GM21526 (cell line): ENCODE data around the gene UBAP1.
"Not testable (repeated sequence)": the region's sequence is repeated elsewhere in the genome, so short reads cannot be mapped to it uniquely, and the experiment has no call there.

Experiments
- ATAC-seq: cut with Tn5 transposase; IDR thresholded peaks from one replicate; pipeline ENCODE4 v1.9.1; 2021; ENCODE audit warnings: moderate library complexity; ENCODE audit not compliant: unreplicated experiment, low FRiP score

UBAP1 gene

DNA sequence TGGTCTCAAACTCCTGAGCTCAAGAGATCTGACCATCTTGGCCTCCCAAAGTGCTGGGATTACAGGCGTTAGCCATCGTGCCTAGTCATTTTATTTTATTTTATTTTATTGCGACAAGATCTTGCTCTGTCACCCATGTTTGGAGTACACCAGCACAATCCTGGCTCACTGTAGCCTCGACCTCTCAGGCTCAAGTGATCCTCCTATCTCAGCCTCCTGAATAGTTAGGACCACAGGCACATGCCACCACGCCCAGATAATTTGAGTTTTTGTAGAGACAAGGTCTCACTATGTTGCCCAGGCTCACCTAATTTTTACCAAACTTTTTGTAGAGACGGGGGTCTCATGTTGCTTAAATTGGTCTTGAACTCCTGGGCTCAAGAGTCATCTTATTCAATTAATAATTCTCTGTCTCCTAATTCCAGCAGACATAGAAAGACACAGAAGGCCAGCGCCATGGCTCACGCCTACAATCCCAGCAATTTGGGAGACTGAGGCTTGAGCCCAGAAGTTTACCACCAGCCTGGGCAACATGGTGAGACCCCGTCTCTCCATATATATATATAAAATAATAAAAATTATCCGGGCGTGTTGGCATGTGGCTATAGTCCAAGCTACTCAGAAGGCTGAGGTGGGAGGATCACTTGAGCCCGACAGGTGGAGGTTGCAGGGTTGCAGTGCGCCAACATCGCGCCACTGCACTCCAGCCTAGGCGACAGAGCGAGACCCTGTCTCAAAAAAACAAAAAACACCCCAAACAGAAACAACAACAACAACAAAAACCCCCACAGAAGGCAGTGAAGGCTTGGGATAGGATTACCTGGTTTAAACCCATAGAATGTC lies 1.0 kb upstream of the UBAP1 start:
- ATAC-seq = no peak

DNA sequence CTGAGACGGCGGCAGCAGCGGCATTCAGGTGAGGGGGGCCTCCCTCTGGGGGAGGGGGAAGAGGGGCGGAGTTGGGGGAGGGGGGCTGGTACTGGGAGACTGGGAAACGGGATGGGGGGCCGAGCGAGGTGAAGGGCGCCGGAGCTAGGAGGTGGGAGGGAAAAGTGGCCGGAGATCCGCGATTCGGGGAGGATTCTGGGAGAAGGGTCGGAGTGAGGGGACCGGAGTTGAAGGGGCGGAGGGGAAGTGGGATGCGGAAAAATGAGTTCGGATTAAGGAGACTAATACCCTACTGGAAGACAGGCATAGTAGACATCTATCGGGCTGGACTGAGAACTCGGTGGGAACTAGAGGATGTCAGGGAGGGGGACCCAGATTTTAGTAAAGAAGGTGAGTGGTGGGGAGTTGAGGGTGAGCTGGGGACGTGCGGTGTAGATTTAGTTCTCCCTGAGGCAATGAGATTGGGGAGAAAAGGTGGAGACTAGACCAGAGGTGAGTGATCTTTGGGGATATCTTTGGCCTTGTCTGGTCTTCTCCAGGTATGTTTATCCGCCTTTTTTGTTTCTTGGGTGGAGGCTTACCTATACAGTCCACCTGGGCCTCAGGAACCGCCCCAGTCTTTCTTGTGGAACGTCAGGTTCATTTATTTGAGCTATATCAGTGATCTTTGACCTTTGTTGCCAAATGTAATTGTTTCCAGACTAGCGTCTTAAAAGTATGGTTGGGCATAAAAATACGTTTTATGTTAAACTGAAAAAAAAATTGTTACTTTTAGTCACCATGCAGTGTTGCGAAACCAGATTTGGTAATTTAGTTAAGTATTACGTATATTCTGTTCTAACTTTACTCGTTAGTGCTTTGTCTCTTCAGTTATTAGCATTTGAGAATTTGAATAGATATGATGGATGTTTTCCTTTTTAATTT lies 632 bp downstream of the UBAP1 start:
- ATAC-seq = no peak

DNA sequence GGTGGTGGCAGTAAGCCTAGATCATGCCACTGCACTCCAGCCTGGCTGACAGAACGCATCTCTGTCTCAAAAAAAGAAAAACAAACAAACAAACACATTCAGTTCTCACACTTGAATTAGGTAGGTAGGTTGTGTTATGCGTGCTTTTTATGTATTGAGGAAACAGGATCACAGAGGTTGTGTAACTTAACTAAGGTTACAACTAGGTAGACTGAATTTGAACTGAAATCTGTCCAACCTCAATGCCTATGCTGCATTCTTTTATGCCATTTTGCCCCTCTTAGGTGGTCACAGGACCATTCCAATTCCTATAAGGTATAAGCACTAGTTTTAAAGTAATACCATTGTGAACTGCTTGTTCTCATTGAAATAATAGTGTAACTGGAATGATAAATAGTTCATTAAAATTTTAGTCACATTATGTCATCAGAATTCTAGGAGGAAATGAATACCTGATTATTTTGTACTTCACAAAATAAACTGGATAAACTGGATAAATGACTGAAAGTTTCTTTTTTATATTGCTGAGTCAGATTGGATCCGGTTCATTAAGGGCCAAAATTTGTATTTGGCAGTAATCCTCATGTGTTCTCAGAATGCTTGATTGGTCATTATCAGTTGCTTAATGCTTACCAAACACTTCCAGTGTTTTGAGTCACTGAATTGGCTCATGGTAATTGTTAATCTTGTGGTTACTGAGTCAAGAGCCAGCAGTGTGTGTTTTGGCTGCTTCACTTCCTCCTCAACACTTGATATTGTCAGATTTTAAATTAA lies 7.1 kb downstream of the UBAP1 start:
- no peak for ATAC-seq

DNA sequence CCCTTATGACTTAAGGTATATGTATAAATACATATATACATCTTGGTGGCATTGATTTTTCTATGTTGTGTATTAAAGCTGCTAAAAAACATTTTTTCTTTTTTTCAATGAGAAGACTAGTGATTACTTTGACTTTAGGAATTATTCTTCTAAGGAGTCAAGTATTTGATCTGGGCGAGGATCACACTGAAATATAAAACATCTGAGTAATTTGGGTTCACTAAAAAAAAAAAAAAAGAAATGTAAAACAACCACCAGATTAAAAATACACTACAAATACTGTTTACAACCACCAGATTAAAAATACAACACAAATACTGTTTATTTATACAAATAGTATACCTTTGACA lies 9.0 kb downstream of the UBAP1 start:
- ATAC-seq = no peak

DNA sequence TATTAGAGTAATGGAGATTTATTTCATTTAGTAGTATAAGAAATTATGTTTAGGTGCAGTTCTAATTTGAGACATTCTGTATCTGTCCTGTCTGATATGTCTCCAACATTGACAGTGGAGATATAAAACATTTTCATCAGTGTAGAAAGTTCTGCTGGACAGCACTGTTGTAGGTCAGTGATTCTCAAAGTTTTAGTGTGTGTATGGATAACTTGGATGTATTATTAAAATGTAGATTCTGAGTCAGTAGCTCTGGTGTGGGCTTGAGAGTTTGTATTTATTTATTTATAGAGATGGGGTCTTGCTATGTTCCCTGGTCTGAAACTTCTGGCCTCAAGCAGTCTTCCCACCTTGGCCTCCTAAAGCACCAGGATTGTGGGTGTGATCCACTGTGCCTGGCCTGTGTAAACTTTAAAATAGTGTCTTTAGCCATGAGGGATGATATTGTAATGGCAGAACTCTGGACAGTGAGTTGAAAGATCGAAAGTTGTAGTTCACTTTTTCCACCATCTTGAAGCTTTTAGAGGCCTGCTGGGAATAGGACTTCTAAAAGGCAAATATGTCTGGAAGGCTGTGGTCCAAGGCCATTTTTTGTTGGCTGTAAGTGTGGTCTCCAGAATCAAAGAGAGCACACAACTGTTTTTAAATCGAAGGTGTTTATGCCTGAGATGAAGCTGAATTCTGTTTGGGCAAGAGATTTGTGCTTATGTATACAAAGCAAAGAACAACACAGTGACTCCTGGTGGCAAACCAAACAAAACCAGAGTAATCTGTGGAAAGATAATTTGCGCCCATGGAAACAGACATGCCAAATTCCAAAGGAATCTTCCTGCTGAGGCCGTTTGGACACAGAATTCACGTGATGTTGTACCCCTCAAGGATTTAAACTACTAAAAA lies 12.4 kb downstream of the UBAP1 start:
- ATAC-seq = no peak

DNA sequence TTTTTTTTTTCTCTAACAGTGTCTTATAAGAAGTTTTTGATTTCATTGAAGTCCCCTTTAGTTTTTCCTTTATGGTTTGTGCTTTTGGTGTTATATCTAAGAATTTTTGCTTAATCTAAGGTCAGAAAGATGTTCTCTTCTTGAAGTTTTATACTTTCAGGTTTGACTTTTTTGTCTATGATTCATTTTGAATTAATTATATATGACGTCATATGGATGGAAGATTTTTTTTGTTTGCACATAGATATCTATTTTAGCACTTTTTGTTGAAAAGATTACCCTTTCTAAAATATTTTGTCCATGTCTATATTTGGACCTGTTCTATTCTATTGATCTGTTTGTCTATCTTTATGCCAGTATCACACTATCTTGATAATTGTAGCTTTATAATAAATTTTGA lies 16.3 kb downstream of the UBAP1 start:
- no peak for ATAC-seq

DNA sequence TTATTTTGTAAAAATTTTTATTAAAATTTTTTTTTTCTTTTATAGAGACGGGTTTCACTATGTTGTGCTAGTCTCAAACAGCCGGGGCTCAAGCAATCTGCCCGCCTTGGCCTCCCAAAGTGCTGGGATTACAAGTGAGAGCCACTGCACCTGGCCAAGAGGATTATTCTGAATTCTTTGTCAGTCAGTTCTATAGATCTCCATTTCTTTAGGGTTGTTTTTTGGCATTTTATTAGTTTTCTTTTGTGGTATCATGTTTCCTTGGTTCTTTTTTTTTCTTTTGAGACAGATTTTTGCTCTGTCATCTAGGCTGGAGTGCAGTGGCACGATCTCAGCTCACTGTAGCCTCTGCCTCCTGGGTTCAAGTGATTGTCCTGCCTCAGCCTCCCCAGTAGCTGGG lies 18.4 kb downstream of the UBAP1 start:
- not testable (repeated sequence) for ATAC-seq

DNA sequence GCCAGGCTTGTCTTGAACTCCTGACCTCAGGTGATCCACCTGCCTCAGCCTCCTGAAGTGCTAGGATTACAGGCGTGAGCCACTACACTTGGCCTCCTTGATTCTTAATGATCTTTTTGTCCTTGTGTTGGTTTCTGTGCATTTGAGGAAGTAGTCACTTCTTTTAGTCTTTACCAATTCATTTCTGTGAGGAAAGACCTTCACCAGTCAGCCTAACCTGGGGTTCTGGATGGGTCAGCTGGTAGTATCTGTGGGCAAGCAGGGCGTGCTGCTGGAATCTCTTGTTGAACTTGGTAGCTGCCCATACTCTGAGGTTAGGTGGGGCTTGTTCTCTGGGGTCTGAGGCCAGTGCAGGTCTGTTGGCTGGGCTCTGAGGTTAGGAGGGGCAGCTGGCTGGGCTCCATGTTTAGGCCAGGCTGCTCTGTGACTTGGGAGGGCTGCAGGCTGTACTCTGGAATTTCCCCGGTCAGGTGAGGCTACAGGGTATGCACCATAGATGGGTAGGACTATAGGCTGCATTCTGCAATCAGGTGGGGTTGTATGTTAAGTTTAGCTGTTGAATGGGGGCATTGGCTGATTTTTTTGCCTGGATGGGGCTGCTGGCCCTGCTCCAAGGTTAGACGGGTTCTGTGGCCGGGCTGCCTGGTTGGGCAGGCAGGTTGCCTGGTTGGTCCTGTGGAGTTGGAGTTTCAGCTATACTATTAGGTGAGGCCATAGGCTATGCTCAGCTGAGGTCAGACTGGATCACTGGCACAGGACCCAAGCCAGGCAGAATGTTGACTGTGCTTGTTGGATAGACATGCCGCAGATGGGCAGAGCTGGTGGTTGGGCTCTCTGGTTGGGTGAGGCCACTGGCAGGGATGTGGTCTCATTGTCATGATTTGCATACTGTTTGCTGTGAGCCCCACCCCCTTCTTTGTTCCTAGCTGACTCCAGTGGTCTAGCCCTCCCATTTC lies 19.2 kb downstream of the UBAP1 start:
- no peak for ATAC-seq

DNA sequence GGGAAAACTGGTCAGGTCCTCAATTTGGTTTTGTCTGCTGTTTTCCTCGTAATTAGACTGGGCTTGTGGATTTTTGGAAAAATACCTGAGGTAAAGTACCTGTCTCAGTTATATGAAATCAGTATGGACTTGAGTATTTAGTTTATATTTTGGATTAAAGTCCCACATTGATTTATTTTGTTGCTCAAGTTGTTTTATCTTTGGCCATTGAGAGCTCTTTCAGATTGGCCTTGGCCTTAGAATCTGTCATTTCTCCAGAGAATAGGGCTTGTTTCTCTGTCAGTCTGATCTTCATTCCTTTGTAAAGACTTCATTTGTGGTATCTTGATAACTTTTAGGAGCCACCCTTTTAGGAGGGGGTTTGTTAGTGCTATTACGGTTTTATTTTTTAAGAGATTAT lies 21.2 kb downstream of the UBAP1 start:
- no peak for ATAC-seq

DNA sequence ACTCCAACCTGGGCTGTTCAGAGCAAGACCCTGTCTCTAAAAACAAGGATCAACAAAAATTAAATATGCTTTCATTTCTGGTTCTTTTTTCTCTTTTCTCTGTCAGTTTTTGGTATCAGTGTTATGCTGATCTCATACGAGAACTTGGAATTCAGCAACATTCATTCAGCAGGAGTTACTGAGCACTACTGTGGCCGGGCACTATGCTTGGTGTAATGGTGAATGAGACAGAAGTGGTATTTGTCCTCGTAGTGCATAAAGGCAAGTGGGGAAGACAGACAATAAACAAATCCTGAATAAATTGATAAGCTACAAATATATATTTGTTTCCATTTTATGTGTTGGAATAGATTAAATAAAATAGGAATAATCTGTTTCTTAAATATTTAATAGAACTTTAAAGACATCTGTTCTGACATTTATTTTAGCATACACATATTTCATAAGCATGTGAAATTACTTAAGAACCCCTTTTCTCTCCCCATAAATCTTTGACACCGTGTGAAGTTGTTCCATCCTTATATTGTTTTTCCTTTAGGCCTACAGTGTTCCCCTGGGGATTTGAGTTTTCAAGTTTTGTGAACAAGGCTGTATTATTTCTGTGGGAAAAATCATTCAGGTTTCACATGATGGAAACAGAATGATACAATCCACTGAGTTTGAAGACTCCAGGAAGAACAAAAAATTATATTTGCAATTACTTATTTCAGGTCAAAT lies 24.6 kb downstream of the UBAP1 start:
- ATAC-seq = no peak

DNA sequence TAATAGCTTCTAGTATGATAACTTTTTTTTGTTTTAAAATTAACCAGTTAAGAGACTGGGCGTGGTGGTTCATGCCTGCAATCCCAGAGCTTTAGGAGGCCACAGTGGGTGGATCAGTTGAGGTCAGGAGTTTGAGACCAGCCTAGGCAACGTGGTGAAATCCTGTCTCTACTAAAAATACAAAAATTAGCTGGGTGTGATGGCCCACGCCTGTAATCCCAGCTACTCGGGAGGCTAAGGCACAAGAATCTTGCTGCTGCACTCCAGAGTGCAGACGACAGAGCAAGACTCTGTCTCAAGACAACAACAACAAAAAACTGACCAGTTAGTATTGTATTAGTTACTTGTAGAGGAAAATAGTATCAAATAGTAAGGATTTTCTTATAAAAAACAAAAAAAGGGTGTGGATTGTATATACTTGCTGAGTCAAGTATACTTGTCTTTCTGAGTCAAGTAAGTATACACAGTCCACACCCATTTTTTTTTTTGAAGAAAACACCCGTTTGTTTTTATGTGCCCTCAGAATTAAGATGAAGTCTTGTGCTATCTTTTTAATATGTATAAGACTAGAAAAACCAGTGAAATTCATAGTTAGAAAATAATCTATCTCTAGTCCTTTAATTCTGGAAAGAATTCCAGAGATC lies 25.3 kb downstream of the UBAP1 start:
- no peak for ATAC-seq

DNA sequence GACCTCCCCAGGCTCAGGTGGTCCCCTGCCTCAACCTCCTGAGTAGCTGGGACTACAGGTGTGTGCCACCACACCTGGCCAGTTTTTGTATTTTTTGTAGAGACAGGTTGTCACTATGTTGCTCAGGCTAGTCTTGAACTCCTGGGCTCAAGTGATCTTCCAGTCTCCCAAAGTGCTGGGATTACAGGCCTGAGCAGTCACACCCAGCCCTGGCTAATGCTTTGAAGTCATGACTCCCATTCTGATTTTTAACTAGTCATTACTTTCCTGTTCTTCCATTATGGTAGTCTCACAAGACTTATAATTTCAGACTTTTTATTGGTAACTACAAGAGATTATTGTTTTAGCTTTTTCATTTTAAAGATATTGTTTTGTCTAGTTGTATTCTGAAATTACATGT lies 26.3 kb downstream of the UBAP1 start:
- no peak for ATAC-seq

DNA sequence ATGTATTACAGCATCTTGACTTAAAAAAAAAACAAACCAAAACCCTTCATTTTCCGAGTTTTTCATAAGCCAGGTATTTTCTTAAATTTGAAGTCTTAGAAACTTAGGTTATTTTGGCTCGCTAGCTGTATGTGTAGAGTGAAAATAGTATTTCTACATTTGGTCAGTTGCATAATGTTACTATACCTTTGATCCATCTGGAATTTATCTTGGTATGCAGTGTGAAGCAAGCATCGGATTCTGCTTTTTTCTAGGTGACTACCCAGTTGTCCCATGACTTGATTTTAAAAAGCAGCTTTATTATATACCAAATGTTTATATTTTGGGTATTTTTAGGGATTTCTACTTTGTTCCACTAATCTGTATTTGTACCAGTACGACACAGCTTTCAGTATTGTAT lies 27.7 kb downstream of the UBAP1 start:
- ATAC-seq = no peak

DNA sequence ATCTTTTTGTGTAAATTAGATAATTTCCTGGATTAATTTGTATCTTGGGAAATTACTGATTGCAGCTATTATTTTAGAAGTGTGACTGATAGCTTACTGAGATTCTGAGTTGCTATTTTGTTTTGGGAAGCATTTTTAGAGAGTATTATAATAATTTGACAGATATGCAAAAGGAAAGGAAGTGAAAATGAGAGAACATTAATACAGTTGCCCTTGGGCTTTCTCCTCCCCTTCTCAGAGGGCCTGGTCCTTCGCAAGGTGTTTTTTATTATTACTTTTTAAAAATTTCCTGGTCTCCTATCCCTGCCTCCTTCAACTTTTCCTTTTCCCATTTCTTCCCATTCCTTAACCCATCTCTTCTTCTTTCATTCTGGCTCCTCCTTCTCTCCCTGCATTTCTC lies 32.6 kb downstream of the UBAP1 start:
- no peak for ATAC-seq

DNA sequence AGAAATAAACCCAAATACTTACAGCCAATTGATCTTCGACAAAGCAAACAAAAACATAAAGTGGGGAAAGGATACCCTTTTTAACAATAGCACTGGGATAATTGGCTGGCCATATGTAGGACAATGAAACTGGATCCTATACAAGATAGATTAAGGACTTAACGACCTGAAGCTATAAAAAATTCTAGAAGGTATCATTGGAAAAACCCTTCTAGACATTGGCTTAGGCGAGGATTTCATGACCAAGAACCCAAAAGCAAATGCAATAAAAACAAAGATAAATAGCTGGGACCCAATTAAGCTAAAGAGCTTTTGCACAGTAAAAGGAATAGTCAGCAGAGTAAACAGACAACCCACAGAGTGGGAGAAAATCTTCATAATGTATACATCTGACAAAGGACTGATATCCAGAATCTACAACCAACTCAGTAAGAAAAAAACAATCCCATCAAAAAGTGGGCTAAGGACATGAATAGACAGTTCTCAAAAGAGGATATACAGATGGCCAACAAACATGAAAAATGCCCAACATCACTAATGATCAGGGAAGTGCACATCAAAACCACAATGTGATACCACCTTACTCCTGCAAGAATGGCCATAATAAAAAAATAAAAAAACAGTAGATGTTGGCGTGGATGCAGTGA lies 35.6 kb downstream of the UBAP1 start:
- ATAC-seq = not testable (repeated sequence)

DNA sequence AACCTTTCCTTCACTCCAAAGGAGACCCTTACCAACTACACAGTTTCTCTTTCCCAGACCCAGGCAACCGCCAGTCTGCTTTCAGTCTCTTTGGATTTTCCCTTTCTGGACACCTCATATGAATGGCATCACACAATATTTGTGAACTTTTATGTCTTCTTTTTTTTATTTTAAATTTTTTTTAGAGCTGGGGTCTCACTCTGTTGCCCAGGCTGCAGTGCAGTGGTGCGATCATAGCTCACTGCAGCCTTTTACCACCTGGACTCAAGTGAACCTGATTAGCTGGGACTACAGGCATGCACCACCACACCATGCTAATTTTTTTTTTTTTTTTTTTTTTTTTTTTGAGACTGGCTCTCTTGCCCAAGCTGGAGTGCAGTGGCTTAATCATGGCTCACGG lies 37.5 kb downstream of the UBAP1 start:
- ATAC-seq = no peak

DNA sequence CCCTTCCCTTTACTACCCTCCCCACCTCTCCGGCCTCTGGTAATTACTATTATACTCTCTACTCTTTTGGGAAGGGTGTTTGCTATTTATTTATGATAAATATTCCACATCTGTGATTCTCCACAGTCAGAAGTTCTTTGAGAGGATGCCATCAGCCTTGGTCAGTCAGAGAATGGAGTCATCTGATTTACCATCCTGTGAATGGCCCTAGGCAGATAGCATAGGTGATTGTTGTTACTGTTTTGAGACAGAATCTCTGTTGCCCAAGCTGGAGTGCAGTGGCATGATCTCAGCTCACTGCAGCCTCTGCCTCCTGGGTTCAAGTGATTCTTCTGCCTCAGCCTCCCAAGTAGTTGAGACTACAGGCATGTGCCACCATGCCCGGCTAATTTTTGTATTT lies 38.2 kb downstream of the UBAP1 start:
- not testable (repeated sequence) for ATAC-seq
